ENCODE measurements around the gene GDF10. TPM values are rescaled to one million over a fixed set of nuclear protein-coding genes. Genes with fewer than 3 reads are reported as not detected.
A peak's percentile ranks its signal among the peaks of the same experiment; 100 is the strongest.

Gene GDF10
- polyA plus RNA-seq, 4 donors = 0.63 to 1.6 TPM; not detected in 2

DNA sequence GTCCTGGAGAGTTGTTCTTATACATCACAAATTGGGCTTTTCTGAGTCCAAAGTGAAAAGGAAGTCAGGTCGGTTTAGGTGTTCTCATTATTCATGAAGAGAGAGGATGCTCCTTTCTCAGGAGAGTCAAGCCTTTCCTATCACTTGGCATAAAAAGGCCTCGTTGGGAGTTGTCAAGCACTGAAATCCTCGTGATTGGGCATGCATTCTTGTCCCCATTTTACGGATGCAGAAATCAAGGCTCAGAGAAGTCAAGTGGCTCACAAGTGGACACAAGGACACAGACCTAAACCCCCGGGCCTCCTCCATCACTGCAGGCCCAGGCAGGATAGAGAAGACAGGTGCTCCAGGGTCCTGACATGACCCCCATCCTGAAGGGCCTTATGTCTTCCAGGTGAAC is 56.7 kb downstream of the GDF10 start:
- 78 to 83% (median 81%) methylated on average over 5 of the region's 5 CpGs for WGBS, 3 donors

DNA sequence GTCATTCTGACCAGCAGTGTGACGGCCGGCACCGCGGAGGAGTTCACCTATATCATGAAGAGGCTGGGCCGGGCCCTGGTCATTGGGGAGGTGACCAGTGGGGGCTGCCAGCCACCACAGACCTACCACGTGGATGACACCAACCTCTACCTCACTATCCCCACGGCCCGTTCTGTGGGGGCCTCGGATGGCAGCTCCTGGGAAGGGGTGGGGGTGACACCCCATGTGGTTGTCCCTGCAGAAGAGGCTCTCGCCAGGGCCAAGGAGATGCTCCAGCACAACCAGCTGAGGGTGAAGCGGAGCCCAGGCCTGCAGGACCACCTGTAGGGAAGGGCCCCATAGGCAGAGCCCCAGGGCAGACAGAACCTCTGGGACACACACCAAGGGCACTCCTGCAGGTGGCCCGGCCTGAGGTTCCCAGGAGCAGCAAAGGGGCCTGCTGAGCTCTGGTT is 57.2 kb downstream of the GDF10 start:
- no peak overlapping the region for H3K4me3 ChIP-seq (ENCODE audit: low read depth in 1 of 3, low read length in 3 of 3)
- H3K4me1 ChIP-seq (ENCODE audit: control insufficient read depth in 3 of 3, insufficient read depth in 2 of 3, low read depth in 1 of 3, low read length in 2 of 3) = peaks cover 0 to 4% (median 2%) of the 10 kb centered on the region in 3 donors
- H3K27ac ChIP-seq (ENCODE audit: low read depth in 1 of 3, low read length in 2 of 3) = no peak overlapping the region
- DNase-seq (no peak), FAIRE-seq (no peak)
- H3K36me3 ChIP-seq (ENCODE audit: control insufficient read depth in 3 of 3, insufficient read depth in 2 of 3, low read depth in 1 of 3, low read length in 3 of 3) = no peaks in the 10 kb centered on the region
- H3K27me3 ChIP-seq (ENCODE audit: control insufficient read depth in 3 of 3, insufficient read depth in 3 of 3, low read length in 3 of 3) = no peaks in the 10 kb centered on the region
- no peaks in the 10 kb centered on the region for H3K9me3 ChIP-seq (ENCODE audit: control insufficient read depth in 2 of 2, insufficient read depth in 1 of 2, low read depth in 1 of 2, low read length in 1 of 2)
- 89 to 94% (median 90%) methylated on average over 12 of the region's 12 CpGs for WGBS, 3 donors

More for the DNA sequence above, 56.7 kb downstream of the GDF10 start:
- DNase-seq (no peak), FAIRE-seq (no peak)
- Histone ChIP-seq H3K36me3 (ENCODE audit: control insufficient read depth in 3 of 3, insufficient read depth in 2 of 3, low read depth in 1 of 3, low read length in 3 of 3) (no peaks in the 10 kb centered on the region), H3K27me3 (ENCODE audit: control insufficient read depth in 3 of 3, insufficient read depth in 3 of 3, low read length in 3 of 3) (no peaks in the 10 kb centered on the region), H3K4me3 (ENCODE audit: low read depth in 1 of 3, low read length in 3 of 3) (no peak overlapping the region), H3K27ac (ENCODE audit: low read depth in 1 of 3, low read length in 2 of 3) (no peak overlapping the region), H3K4me1 (ENCODE audit: control insufficient read depth in 3 of 3, insufficient read depth in 2 of 3, low read depth in 1 of 3, low read length in 2 of 3) (peaks cover 0 to 2% (median 0%) of the 10 kb centered on the region in 3 donors), H3K9me3 (ENCODE audit: control insufficient read depth in 2 of 2, insufficient read depth in 1 of 2, low read depth in 1 of 2, low read length in 1 of 2) (no peaks in the 10 kb centered on the region)

DNA sequence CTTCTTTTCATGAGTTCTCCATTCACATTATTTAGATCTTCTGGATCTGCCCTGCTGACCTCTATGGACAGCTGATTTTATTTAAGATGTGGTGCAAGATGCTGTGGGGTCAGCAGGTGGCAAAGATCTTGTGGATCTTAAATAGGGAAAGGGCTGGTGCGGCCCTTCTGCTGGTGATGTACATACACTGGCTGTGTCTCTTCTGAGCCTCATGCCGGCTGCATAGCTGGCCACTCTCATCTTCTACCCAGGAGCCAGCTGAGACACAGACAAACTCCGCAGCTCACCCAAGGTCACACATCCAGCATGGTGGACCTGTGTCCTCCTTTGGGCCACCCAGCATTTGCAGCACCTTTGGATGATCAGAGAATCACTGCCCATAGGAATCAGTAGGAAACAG is 57.9 kb downstream of the GDF10 start:
- no peak for DNase-seq
- no peak for FAIRE-seq
- no peaks in the 10 kb centered on the region for H3K36me3 ChIP-seq (ENCODE audit: control insufficient read depth in 3 of 3, insufficient read depth in 2 of 3, low read depth in 1 of 3, low read length in 3 of 3)
- H3K4me3 ChIP-seq (ENCODE audit: low read depth in 1 of 3, low read length in 3 of 3) = no peak overlapping the region
- 95 to 97% (median 96%) methylated on average over 3 of the region's 3 CpGs for WGBS, 3 donors
- no peaks in the 10 kb centered on the region for H3K27me3 ChIP-seq (ENCODE audit: control insufficient read depth in 3 of 3, insufficient read depth in 3 of 3, low read length in 3 of 3)
- no peak overlapping the region for H3K27ac ChIP-seq (ENCODE audit: low read depth in 1 of 3, low read length in 2 of 3)
- peaks cover 0 to 8% (median 2%) of the 10 kb centered on the region in 3 donors for H3K4me1 ChIP-seq (ENCODE audit: control insufficient read depth in 3 of 3, insufficient read depth in 2 of 3, low read depth in 1 of 3, low read length in 2 of 3)
- no peaks in the 10 kb centered on the region for H3K9me3 ChIP-seq (ENCODE audit: control insufficient read depth in 2 of 2, insufficient read depth in 1 of 2, low read depth in 1 of 2, low read length in 1 of 2)

DNA sequence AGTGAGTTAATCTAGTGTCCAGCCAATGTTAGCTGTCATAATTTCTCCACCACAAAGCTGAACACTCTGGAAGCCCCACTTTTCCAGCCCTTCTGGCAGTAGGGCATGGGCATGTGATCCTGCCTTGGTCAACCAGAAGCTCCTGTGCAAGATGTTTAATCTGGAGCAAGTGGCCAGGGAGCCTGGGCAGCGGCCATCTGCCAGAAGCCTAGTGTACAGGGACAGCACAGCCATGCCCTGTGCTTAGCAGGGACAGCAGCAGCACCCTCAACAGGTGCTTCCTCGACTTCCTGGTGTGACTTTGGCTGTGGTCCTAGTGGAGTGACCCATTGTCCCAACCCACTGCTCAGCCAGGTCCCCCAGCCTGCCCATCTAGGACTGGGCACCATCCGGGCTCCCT is 58.5 kb downstream of the GDF10 start:
- 81 to 82% (median 81%) methylated on average over 3 of the region's 3 CpGs for WGBS, 3 donors
- Histone ChIP-seq H3K4me1 (ENCODE audit: control insufficient read depth in 3 of 3, insufficient read depth in 2 of 3, low read depth in 1 of 3, low read length in 2 of 3) (peaks cover 0 to 13% (median 2%) of the 10 kb centered on the region in 3 donors), H3K9me3 (ENCODE audit: control insufficient read depth in 2 of 2, insufficient read depth in 1 of 2, low read depth in 1 of 2, low read length in 1 of 2) (no peaks in the 10 kb centered on the region), H3K4me3 (ENCODE audit: low read depth in 1 of 3, low read length in 3 of 3) (no peak overlapping the region), H3K36me3 (ENCODE audit: control insufficient read depth in 3 of 3, insufficient read depth in 2 of 3, low read depth in 1 of 3, low read length in 3 of 3) (no peaks in the 10 kb centered on the region), H3K27me3 (ENCODE audit: control insufficient read depth in 3 of 3, insufficient read depth in 3 of 3, low read length in 3 of 3) (no peaks in the 10 kb centered on the region), H3K27ac (ENCODE audit: low read depth in 1 of 3, low read length in 2 of 3) (no peak overlapping the region)
- FAIRE-seq (no peak), DNase-seq (no peak)

DNA sequence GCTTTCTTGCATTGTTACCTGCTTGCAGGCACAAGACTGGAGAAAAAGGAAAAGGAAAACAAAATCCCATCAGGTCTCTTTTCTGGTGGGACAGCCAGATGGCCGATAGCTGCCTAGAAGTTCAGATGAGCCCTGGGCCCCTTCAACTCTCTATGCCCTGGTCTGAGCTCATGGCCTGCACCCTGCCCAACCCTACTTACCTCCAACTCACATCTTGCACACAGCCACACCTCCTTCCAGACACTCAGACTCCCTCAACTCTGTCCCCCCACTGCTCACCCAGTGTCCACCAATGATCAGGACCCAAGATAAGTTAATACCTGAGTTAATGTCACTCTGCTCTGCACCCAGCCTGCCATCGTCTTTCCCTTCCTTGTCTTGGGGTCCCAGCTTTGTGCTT is 59.1 kb downstream of the GDF10 start:
- no peak for FAIRE-seq
- Histone ChIP-seq H3K4me3 (ENCODE audit: low read depth in 1 of 3, low read length in 3 of 3) (no peak overlapping the region), H3K27ac (ENCODE audit: low read depth in 1 of 3, low read length in 2 of 3) (no peak overlapping the region), H3K27me3 (ENCODE audit: control insufficient read depth in 3 of 3, insufficient read depth in 3 of 3, low read length in 3 of 3) (no peaks in the 10 kb centered on the region), H3K9me3 (ENCODE audit: control insufficient read depth in 2 of 2, insufficient read depth in 1 of 2, low read depth in 1 of 2, low read length in 1 of 2) (no peaks in the 10 kb centered on the region), H3K4me1 (ENCODE audit: control insufficient read depth in 3 of 3, insufficient read depth in 2 of 3, low read depth in 1 of 3, low read length in 2 of 3) (peaks cover 0 to 17% (median 3%) of the 10 kb centered on the region in 3 donors), H3K36me3 (ENCODE audit: control insufficient read depth in 3 of 3, insufficient read depth in 2 of 3, low read depth in 1 of 3, low read length in 3 of 3) (no peaks in the 10 kb centered on the region)
- 79 to 93% (median 88%) methylated on average over 2 of the region's 2 CpGs for WGBS, 3 donors
- no peak for DNase-seq

DNA sequence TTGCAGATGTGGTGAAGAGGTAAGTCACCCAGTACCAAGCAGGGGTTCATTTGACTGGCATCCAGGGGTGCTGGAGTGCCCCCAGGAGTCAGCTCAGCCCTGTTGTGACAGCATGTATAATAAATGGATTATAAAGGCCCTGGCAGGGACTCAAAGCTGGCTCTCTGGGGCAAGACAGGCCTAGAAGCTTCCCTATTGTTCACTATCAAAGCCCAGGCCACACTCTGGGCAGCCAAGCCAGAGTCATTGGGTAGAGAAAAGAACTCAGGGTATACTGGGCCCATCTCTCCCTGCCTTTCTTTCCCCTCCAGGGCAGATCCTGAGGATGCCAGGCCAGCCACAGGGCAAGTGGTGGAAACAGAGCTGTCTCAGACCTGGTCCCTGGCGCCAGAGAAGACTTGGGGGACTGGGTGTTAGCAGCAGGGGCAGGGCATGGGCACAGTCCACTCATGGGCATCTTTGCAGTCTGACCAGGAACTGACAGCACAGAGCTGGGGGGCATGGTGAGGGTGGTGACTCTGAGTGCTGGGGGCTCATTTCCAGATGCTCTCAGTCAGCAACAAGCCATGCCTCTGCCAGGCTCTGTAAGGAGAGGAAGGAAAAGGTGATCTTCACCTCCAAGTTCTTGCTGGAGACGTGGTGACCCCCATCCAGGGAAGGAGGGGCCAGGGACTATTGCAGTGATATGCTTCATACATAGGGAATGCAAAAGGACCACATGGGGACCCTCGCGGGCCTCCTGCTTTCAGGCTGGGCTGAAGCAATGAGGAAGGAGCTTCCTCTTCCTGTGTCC is 59.8 kb downstream of the GDF10 start:
- WGBS, 3 donors = 70 to 89% (median 84%) methylated on average over 4 of the region's 4 CpGs
- H3K4me1 ChIP-seq (ENCODE audit: control insufficient read depth in 3 of 3, insufficient read depth in 2 of 3, low read depth in 1 of 3, low read length in 2 of 3) = peaks cover 0 to 24% (median 6%) of the 10 kb centered on the region in 3 donors
- DNase-seq = no peak
- no peak for FAIRE-seq
- no peaks in the 10 kb centered on the region for H3K27me3 ChIP-seq (ENCODE audit: control insufficient read depth in 3 of 3, insufficient read depth in 3 of 3, low read length in 3 of 3)
- H3K9me3 ChIP-seq (ENCODE audit: control insufficient read depth in 2 of 2, insufficient read depth in 1 of 2, low read depth in 1 of 2, low read length in 1 of 2) = no peaks in the 10 kb centered on the region
- no peaks in the 10 kb centered on the region for H3K36me3 ChIP-seq (ENCODE audit: control insufficient read depth in 3 of 3, insufficient read depth in 2 of 3, low read depth in 1 of 3, low read length in 3 of 3)
- H3K4me3 ChIP-seq (ENCODE audit: low read depth in 1 of 3, low read length in 3 of 3) = no peak overlapping the region
- no peak overlapping the region for H3K27ac ChIP-seq (ENCODE audit: low read depth in 1 of 3, low read length in 2 of 3)

DNA sequence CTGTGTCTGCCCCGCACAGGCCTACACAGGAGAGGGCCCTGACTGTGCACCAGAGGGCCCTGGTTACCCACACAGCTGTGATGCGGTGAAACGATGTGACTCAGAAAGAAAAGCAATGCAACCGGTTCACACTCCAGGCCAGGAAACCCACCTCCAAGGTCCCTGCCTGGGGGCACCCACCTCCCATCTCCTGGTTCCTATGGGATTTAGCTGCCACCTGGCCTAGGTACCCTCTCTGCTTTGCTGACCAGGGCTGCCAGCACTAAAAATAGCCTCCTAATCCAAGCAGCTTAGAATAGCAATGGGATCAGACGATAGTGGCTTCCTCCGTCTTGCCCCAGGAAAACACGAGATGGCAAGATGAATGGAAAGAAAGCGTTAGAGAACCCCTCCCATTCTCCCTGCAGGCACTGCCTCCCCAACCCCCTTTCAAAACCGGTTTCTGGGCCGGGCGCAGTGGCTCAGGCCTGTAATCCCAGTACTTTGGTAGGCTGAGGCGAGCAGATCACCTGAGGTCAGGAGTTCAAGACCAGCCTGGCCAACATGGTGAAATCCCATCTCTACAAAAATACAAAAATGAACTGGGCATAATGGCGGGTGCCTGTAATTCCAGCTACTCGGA is 60.5 kb downstream of the GDF10 start:
- no peak for FAIRE-seq
- no peaks in the 10 kb centered on the region for H3K27me3 ChIP-seq (ENCODE audit: control insufficient read depth in 3 of 3, insufficient read depth in 3 of 3, low read length in 3 of 3)
- WGBS, 3 donors = 87 to 91% (median 90%) methylated on average over 14 of the region's 14 CpGs
- no peak overlapping the region for H3K27ac ChIP-seq (ENCODE audit: low read depth in 1 of 3, low read length in 2 of 3)
- no peaks in the 10 kb centered on the region for H3K9me3 ChIP-seq (ENCODE audit: control insufficient read depth in 2 of 2, insufficient read depth in 1 of 2, low read depth in 1 of 2, low read length in 1 of 2)
- H3K36me3 ChIP-seq (ENCODE audit: control insufficient read depth in 3 of 3, insufficient read depth in 2 of 3, low read depth in 1 of 3, low read length in 3 of 3) = no peaks in the 10 kb centered on the region
- H3K4me1 ChIP-seq (ENCODE audit: control insufficient read depth in 3 of 3, insufficient read depth in 2 of 3, low read depth in 1 of 3, low read length in 2 of 3) = peaks cover 0 to 28% (median 6%) of the 10 kb centered on the region in 3 donors
- DNase-seq = no peak
- no peak overlapping the region for H3K4me3 ChIP-seq (ENCODE audit: low read depth in 1 of 3, low read length in 3 of 3)

DNA sequence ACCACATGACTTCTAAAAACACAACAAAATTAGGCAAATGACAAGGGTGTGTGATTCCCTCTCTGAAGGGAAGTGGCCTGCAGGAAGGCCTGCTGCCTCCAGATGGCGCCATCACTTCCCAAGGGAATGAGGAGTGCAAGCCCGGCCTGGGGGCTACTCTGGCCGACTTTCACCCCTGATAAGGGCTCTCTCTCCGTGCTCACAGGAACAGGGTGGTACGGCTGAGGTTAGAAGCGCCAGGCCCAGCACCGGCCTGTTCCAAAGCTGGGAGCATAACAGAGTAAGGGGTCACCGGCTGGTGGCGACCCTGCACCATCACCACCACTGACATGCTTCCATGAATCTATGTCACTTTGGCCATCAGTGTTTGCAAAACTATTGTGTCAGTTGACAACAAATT is 61.3 kb downstream of the GDF10 start:
- WGBS, 3 donors = 54 to 59% (median 57%) methylated on average over 9 of the region's 9 CpGs
- peak in 1 of 2 donors; percentile 51 for DNase-seq
- no peaks in the 10 kb centered on the region for H3K27me3 ChIP-seq (ENCODE audit: control insufficient read depth in 3 of 3, insufficient read depth in 3 of 3, low read length in 3 of 3)
- H3K9me3 ChIP-seq (ENCODE audit: control insufficient read depth in 2 of 2, insufficient read depth in 1 of 2, low read depth in 1 of 2, low read length in 1 of 2) = no peaks in the 10 kb centered on the region
- no peak for FAIRE-seq
- no peak overlapping the region for H3K4me3 ChIP-seq (ENCODE audit: low read depth in 1 of 3, low read length in 3 of 3)
- no peak overlapping the region for H3K27ac ChIP-seq (ENCODE audit: low read depth in 1 of 3, low read length in 2 of 3)
- H3K4me1 ChIP-seq (ENCODE audit: control insufficient read depth in 3 of 3, insufficient read depth in 2 of 3, low read depth in 1 of 3, low read length in 2 of 3) = peaks cover 0 to 28% (median 6%) of the 10 kb centered on the region in 3 donors
- H3K36me3 ChIP-seq (ENCODE audit: control insufficient read depth in 3 of 3, insufficient read depth in 2 of 3, low read depth in 1 of 3, low read length in 3 of 3) = peaks cover 0 to 2% (median 0%) of the 10 kb centered on the region in 3 donors

All from small intestine (tissue), 7 donors.